Colon (tissue), 2 donors: ENCODE results near the gene ICAM5.
"Not testable (repeated sequence)": the region's sequence is repeated elsewhere in the genome, so short reads cannot be mapped to it uniquely, and the experiment has no call there.

Experiments
- FAIRE-seq: peaks from 2 replicates; lab custom pipeline; 2012; peaks lifted over from hg19 to GRCh38; lab: Jason Lieb, UNC
- donor health status: control.
- donor health status: control.

ICAM5 gene, protein sequence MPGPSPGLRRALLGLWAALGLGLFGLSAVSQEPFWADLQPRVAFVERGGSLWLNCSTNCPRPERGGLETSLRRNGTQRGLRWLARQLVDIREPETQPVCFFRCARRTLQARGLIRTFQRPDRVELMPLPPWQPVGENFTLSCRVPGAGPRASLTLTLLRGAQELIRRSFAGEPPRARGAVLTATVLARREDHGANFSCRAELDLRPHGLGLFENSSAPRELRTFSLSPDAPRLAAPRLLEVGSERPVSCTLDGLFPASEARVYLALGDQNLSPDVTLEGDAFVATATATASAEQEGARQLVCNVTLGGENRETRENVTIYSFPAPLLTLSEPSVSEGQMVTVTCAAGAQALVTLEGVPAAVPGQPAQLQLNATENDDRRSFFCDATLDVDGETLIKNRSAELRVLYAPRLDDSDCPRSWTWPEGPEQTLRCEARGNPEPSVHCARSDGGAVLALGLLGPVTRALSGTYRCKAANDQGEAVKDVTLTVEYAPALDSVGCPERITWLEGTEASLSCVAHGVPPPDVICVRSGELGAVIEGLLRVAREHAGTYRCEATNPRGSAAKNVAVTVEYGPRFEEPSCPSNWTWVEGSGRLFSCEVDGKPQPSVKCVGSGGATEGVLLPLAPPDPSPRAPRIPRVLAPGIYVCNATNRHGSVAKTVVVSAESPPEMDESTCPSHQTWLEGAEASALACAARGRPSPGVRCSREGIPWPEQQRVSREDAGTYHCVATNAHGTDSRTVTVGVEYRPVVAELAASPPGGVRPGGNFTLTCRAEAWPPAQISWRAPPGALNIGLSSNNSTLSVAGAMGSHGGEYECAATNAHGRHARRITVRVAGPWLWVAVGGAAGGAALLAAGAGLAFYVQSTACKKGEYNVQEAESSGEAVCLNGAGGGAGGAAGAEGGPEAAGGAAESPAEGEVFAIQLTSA

DNA sequence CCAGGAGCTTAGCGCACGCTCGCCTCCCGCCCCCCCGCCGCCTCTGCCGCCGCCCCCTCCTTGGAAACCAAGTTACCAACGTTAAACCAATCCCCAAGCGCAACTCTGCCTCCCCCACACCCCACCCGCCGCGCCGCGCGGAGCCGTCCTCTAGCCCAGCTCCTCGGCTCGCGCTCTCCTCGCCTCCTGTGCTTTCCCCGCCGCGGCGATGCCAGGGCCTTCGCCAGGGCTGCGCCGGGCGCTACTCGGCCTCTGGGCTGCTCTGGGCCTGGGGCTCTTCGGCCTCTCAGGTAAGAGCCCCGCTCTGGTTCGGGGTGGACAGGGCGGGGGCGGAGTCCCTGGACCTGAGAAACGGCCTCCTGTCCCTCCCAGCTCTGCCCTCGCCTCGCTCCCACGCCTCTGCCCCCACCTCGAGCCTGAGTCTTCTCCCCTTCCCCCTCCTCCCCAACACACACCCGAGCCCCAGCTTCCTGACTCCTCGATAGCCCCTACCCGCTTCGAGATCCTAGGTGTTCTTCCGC is at the start of gene ICAM5:
ICAM5 (plus strand) TSS at position 117 of the 521 bp plus-strand sequence; CDS start at position 209, 92 bp downstream.
- no peak for FAIRE-seq

DNA sequence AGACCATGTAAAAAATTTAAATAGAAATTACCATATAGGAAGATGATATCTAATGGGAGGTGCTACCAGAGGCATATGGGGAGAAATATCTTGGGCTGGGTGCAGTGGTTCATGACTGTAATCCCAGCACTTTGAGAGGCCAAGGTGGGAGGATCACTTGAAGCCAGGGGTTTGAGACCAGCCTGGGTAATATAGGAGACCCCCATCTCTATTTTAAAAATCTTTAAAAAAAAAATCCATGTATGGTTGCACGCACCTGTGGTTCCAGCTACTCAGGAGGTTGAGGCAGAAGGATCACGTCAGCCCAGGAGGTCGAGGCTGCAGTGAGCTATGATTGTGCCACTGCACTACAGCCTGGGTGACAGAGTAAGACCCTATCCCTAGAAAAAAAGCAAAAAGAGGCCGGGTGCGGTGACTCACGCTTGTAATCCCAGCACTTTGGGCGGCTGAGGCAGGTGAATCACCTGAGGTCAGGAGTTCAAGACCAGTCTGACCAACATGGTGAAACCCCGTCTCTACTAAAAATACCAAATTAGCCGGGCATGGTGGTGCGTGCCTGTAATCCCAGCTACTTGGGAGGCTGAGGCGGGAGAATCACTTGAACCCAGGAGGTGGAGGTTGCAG is 47.8 kb upstream of the ICAM5 start:
- FAIRE-seq, result not testable (repeated sequence)

DNA sequence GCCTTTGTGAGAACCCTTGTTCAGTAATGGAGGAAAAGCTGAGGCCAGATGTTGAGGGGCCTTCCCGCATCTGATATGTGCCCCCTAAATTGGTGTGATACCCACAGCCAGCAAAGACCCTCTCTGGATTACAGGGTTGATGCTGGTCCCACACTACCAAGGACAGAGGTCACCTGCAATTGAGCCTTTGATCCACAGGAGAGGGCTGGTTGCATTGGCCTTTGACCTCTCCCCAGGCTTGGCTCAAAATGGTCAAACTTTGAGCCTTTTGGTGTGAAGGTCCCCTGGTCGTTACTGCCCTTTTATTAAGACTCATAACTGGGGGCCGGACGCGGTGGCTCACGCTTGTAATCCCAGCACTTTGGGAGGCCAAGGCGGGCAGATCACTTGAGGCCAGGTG is 46.1 kb upstream of the ICAM5 start:
- no peak for FAIRE-seq

DNA sequence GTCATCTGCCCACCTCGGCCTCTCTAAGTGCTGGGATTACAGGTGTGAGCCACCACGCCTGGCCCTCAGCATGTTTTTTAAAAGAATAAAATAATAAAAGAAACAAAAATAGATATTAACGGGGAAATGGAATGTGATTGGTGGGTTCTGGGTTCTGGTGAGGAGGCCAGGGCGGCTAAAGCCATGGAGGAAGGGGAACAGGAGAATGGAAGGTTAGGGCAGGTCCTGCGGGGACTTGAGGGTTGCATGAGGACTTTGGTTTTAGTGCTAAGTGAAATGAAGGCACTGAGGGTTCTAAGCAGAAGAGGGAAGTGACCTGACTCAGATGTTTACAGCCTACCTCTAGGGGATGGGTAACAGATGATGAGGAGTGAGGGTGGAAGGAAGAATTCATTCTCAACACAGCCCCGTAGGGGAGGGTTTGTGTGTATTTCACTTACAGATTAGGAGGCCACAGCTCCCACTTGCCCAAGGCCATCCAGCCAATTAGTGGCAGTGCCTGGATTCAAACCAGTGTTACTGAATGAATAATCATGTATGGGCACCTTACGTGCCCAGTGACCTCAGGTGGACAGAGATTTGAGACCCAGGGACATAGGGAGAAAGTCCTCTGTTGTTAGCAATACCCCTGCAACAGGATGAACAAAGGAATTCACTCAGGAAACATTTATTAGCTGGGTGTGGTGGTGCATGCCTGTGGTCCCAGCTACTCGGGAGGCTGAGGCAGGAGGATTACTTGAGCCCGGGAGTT is 44.4 kb upstream of the ICAM5 start:
- FAIRE-seq, result no peak

DNA sequence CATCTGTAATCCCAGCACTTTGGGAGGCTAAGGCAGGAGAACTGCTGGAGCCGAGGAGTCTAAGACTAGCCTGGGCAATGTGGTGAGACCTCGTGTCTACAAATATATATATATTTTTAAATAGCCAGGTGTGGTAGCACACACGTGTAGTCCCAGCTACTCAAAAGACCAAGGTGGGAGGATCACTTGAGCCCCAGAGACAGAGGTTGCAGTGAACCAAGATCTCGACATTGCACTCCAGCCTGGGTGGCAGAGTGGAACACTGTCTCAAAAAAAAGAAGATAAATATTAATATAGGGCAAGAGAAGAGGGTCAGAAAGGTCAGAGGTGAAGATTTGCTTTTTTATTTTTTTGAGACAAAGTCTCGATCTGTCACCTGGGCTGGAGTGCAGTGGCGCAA is 43.2 kb upstream of the ICAM5 start:
- no peak for FAIRE-seq

DNA sequence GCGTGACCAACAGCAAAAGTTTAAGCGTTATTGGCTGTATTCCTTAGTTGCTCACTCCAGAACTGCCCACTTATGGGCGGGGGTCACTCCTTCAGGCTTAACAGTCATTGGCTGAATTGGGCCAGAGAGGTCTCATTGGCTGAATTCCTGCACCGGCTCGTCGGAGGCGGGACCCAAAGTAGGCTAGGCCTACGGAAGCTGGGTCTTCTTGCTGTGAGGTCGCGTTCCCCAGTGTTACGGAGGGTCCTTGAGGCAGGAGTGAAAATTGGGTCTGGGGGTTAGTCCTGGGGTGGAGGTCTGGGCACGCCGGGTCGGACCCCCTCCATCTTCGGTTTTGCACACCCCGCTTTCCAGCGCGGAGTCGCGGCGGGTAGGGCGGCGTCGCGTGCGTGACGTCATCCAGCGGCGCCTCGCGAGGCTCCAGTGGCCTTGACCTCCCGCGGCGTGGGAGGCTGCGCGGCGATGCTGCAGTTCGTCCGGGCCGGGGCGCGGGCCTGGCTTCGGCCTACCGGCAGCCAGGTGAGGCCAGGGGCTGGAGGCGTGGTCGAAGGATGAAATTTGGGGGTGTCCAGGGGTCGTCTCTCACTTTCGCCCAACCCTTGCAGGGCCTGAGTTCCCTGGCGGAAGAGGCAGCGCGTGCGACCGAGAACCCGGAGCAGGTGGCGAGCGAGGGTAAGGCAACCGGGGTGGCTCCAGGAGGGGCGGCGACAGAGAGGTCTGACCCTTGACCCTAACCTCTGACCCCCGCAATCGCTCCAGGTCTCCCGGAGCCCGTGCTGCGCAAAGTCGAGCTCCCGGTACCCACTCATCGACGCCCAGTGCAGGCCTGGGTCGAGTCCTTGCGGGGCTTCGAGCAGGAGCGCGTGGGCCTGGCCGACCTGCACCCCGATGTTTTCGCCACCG is 37.7 kb upstream of the ICAM5 start, which contains the start of gene MRPL4:
MRPL4 (plus strand) TSS at position 423 of the 903 bp plus-strand sequence; CDS start at position 463, 40 bp downstream.
- FAIRE-seq, result peak; percentile 80

DNA sequence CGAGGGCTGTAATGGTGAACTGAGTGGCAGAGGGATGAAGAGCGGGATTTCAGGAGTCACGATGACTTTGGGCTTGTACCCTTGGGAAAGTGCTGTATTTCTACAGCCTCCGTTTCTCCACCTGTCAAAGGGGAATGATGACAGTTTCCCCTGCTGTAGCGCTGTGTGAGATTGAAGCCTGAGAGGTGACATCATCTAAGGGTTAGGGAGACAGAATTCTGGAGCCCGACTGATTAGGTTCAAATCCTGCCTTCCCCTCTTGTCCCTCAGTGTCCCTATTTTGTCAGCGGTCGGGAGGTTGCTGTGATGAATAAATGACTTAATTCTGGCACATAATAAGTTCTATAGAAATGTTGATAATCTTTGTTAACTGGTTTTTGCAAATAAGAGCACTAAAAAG is 37.0 kb upstream of the ICAM5 start:
- no peak for FAIRE-seq

DNA sequence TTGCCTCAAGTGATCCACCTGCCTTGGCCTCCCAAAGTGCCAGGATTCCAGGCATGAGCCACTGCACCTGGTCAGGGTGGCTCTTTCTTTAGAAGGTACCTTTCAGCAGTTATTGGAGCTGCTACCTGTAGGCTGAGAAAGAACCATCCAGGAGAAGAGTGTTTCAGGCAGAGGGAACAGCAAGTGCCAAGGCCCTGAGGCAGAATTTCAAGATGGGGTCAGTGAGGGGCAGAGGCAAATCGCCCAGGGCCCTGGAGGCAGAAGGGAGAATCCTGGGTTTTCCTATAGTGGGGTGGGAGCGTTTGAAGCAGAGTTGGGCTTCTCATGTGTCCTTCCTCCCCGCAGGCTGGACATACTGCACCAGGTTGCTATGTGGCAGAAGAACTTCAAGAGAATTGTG is 35.5 kb upstream of the ICAM5 start:
- FAIRE-seq, result no peak

DNA sequence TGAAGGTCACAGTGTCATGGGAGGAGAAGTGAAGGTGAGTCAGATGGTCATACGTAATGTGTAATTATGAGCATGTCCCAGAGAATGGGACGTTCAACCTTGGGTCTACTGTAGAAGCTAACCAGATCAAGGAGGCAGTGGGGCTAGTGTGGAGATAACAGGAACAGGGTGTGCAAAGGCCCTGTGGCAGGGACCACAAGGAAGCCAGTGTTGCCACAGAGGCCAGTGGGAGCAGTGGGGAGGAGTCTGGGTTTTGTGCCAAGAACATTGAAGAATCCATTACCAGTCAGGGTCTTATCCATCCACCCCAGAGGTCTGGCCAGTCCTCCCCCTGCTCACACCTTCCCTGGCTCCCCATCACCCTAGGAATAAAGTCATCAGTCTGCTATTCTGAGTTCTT is 34.4 kb upstream of the ICAM5 start:
- FAIRE-seq, result no peak

DNA sequence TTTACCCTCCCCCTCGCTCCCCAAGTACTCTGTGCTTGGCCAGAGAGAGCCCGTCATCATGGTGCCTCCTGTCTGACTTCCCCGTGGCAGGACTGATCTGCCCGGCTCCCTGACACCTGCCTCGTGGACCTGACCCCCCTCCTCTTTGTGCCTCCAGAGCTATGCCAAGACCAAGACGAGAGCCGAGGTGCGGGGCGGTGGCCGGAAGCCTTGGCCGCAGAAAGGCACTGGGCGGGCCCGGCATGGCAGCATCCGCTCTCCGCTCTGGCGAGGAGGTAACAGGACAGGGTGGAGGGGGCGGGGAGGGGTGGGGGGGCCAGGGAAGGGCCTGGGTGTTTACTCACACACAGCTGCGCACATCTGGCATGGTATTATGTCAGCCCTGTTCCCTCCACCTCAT is 33.2 kb upstream of the ICAM5 start:
- FAIRE-seq, result no peak

DNA sequence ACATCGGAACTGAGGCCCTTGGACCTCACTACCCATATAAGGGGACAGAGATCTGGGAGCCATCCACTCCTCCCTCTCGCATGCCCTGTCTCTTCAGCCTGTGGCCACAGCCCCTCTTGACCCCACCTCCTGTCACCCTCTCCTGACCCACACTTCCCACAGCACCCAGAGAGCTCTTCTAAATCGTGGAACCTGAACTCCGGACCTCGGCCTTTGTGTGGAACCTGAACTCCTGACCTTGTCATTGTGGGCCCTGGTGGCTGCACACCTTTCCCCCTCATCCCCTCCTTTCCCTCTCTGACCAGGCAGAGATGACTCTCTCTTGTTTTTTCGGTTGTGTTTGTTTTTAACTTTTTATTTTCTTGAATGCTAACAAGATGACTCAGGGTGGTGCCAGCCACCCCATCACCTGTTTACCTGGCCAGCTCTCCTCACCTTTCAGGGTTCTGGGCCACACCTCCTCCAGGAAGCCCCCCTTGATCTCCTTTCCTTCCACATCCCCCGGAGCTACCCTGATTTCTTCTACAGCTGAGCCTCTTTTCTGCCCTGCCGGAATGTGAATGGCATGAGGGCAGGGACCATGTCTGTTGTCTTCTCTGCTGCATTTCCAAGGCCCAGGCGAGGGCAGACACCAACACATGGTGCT is 32.7 kb upstream of the ICAM5 start:
- no peak for FAIRE-seq

DNA sequence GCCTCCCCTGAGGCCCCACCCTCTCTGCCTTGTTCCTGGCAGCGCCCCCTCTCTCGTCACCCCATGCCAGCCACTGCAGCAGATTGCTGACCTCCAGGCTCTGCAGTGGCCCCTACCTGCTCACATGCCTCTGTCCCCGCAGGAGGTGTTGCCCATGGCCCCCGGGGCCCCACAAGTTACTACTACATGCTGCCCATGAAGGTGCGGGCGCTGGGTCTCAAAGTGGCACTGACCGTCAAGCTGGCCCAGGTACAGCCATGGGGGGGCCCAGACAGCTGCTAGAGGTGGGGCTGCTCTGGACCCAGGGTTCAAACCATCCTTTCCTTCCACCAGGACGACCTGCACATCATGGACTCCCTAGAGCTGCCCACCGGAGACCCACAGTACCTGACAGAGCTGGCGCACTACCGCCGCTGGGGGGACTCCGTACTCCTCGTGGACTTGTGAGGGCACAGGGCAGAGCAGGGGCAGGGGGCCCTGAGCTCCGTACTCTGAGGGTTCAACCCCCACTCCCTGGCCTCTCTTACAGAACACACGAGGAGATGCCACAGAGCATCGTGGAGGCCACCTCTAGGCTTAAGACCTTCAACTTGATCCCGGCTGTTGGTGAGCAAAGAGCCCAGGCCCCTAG is 31.6 kb upstream of the ICAM5 start:
- FAIRE-seq, result no peak

DNA sequence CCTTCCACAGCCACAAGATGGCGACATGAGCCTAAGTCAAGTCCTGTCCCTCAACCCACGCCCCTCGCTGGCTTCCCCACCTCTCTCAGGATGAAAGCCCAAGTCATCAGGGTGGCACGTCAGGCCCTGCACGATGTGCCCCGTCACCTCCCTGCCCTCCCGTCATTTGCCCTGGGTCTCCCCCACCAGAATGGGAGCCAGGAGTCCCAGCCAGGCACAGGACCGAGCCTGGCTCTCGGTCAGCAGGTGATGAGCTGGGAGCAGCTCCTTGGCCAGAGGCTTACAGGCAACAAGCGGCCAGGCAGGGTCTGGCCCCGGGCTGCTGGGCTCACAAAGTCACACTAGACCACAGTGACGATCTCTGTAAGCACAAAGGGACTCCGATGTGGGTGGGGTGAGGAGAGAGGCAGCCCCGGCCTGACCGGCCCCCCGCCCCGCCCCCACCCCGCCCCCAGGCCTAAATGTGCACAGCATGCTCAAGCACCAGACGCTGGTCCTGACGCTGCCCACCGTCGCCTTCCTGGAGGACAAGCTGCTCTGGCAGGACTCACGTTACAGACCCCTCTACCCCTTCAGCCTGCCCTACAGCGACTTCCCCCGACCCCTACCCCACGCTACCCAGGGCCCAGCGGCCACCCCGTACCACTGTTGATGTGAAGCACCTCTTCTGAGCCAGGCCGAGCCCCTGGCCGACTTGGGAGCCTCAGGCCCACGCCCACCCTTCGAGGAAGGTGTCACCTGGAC is 30.4 kb upstream of the ICAM5 start:
- no peak for FAIRE-seq

DNA sequence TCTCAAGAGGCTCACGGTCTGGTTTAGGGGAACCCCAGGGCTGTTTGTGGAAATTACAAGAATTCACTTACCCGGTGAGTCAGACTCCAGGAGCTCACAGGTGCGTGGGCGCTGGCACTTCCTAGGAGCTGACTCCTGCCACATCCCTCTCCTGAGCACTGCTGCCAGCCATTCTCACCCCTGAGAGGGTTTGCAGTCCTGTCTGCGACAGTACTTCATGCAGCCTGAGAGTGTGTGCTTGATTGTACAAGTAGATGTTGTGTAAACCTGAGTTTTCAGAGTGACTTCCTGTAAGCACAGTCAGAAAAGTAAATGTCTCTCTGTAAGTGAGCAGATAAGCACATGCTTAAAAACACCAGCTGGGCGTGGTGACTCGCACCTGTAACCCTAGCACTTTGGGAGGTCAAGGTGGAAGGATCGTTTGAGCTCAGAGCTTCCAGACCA is 29.6 kb upstream of the ICAM5 start:
- FAIRE-seq, result no peak

DNA sequence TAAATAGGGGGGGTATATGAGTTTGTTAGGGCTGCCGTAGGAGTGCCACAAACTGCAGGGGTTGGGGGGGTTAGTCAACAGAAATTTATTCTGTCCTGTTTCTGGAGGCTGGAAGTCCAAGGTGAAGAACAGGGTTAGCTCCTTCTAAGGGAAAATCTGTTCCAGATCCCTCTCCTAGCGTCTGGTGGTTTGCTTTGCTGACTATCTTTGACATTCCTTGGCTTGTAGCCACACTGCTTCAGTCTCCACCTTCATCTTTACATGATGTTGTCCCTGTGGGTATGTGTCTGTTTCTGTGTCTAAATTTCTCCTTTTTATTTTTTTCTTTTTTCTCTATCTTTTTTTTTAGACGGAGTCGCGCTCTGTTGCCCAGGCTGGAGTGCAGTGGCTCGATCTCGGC is 27.0 kb upstream of the ICAM5 start:
- FAIRE-seq, result no peak

DNA sequence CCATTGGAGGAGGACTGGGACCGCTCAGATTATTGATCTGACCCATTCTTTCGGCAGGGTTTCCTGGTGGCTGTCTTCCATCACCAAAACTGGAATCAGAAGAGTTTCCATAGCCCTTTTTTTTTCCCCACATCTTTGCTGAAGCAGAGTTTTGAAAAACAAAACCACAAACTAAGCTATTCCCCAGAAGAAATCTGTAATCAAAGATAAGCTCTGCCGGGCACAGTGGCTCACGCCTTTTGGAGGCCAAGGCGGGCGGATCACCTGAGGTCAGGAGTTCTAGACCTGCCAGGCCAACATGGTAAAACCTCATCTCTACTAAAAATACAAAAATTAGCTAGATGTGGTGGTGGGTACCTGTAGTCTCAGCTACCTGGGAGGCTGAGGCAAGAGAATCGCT is 23.0 kb upstream of the ICAM5 start:
- no peak for FAIRE-seq

DNA sequence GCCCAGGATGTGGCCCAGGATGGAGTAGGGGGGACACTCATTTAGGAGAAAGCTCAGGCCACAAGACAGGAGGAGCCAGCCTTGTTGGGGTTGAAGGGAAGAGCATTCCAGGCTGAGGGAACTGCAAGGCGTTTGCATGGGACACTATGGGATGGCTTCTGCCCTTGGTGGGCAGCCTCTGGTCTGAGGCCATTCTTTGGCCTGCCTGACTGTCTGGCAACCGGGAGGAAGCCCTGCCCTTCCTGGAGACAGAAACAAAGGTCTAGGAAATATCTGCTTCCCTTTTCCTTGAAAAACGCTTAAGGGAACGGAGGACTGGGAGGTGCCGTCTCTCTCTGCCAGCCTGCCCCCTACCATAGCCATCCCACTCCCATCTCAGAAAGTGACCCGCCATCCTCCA is 21.7 kb upstream of the ICAM5 start:
- no peak for FAIRE-seq

DNA sequence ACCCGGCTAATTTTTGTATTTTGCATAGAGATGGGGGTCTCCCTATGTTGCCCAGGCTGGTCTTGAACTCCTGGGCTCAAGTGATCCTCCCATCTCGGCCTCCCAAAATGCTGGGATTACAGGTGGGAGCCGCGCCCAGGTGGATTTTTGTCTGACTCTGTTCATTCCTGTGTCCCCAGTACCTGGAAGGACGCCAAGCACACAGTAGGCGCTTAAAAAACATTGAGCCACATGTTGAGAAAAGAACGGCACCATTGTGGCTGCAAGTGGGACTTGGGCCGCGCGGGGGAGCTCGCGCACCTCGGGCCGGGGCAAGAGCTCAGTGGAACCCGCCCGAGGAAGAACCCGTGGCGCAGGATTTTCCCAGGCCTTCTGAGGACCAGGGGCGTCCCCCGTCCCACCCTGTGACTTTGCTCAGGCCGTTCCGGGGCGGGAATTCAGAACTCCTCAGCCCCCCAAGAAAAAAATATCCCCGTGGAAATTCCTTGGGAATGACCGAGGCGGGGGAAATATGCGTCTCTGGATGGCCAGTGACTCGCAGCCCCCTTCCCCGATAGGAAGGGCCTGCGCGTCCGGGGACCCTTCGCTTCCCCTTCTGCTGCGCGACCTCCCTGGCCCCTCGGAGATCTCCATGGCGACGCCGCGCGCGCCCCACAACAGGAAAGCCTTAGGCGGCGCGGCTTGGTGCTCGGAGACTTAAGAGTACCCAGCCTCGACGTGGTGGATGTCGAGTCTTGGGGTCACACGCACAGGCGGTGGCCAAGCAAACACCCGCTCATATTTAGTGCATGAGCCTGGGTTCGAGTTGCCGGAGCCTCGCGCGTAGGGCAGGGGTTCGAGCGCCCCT is 20.2 kb upstream of the ICAM5 start:
- no peak for FAIRE-seq
